Gastrocnemius medialis (tissue), 4 donors: ENCODE data around the gene CLCF1.

Source experiments
- POLR2A ChIP-seq, 2 donors: fragments of 450-650 bp; IDR thresholded peaks; one replicate each; pipeline ENCODE4 v1.6.1; 2017; ENCODE audit warnings: antibody characterized with exemption in 2 of 2, mild to moderate bottlenecking in 2 of 2, moderate library complexity in 2 of 2
- TF ChIP-seq, protein P1 (sequence below), 5 experiments: fragments of 450-650 bp in 3 of 5; fragments of 200-600 bp in 2 of 5; sonication (generic) in 2 of 5; IDR thresholded peaks in 4 of 5; conservative IDR thresholded peaks in 1 of 5; 1 replicate in 4 of 5; 2 replicates in 1 of 5; pipeline ENCODE4 v1.5.1; 2016 to 2019; ENCODE audit warnings: antibody characterized with exemption in 5 of 5, mild to moderate bottlenecking in 3 of 5, moderate library complexity in 3 of 5

DNA sequence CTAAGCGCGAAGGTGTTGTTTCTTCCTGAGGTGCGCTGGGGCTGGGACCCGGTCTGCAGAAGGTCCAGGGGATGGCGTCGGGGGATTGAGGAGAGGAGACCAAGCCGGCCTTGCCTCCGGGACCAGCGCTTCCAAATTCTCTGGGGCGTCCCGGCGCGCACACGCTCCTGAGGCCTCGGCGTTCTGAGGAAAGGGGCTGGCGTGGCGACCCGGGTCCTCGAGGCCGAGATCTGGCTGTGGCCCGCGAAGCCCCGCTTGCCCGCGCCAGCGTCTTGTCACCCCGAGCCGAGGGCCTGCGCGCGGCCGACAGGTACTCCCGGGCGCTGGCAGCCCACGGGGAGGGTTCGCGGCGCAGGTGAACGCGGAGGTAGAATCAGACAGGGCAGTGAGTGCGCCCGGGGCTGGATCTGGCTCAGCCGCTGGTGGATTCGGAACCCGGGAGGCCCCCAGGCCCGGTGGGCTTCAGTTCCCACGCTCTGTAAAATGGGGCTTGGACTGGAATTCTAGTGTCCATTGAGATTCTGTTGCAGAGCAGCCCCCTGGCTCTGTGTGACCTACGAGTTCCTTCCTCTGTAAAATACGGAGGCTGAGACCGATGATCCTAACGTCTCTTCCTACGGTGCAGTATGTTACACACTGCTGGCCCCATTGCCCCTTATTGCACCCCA lies 55.4 kb downstream of the CLCF1 start:
- TF ChIP-seq, protein P1, sequence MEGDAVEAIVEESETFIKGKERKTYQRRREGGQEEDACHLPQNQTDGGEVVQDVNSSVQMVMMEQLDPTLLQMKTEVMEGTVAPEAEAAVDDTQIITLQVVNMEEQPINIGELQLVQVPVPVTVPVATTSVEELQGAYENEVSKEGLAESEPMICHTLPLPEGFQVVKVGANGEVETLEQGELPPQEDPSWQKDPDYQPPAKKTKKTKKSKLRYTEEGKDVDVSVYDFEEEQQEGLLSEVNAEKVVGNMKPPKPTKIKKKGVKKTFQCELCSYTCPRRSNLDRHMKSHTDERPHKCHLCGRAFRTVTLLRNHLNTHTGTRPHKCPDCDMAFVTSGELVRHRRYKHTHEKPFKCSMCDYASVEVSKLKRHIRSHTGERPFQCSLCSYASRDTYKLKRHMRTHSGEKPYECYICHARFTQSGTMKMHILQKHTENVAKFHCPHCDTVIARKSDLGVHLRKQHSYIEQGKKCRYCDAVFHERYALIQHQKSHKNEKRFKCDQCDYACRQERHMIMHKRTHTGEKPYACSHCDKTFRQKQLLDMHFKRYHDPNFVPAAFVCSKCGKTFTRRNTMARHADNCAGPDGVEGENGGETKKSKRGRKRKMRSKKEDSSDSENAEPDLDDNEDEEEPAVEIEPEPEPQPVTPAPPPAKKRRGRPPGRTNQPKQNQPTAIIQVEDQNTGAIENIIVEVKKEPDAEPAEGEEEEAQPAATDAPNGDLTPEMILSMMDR (IDR thresholded peaks at IDR 0.05 in 4 of 5, conservative IDR thresholded peaks at IDR 0.05 in 1 of 5) = no peak
- no peak for TF ChIP-seq POLR2A (IDR thresholded peaks at IDR 0.05)
